ENCODE data around the gene MYO6.
"Not testable (repeated sequence)": the region's sequence is repeated elsewhere in the genome, so short reads cannot be mapped to it uniquely, and the experiment has no call there.

The MYO6 gene

GRCh38 chr6:75748743-75749538 is at the start of gene MYO6:
Gene MYO6, plus strand, starts transcription at chr6:75749239. Its CDS starts 68,309 bp downstream, at chr6:75817548.
- DNase-seq (ENCODE audit: low spot score) = peak; percentile 82

- not testable (repeated sequence) for DNase-seq (ENCODE audit: low spot score)
These were observed 40.7 kb upstream of the MYO6 start for GRCh38 chr6:75708334-75708733.

GRCh38 chr6:75711173-75711572 is 37.9 kb upstream of the MYO6 start:
- no peak for DNase-seq (ENCODE audit: low spot score)

- DNase-seq (ENCODE audit: low spot score) = no peak
These were observed 29.9 kb upstream of the MYO6 start for GRCh38 chr6:75719133-75719532.

GRCh38 chr6:75723382-75723781 is 25.7 kb upstream of the MYO6 start:
- no peak for DNase-seq (ENCODE audit: low spot score)

- DNase-seq (ENCODE audit: low spot score) = no peak
These were observed 21.8 kb upstream of the MYO6 start for GRCh38 chr6:75727206-75727605.

GRCh38 chr6:75731029-75731428 is 18.0 kb upstream of the MYO6 start:
- not testable (repeated sequence) for DNase-seq (ENCODE audit: low spot score)

GRCh38 chr6:75735491-75736186 is 13.4 kb upstream of the MYO6 start:
- peak; percentile 90 for DNase-seq (ENCODE audit: low spot score)

GRCh38 chr6:75743971-75744370 is 5.1 kb upstream of the MYO6 start:
- DNase-seq (ENCODE audit: low spot score) = no peak

- no peak for DNase-seq (ENCODE audit: low spot score)
These were observed 3.6 kb upstream of the MYO6 start for GRCh38 chr6:75745404-75745803.

GRCh38 chr6:75746221-75746620 is 2.8 kb upstream of the MYO6 start:
- no peak for DNase-seq (ENCODE audit: low spot score)

- no peak for DNase-seq (ENCODE audit: low spot score)
These were observed 1.7 kb upstream of the MYO6 start for GRCh38 chr6:75747152-75747992.

- no peak for DNase-seq (ENCODE audit: low spot score)
These were observed 866 bp upstream of the MYO6 start for GRCh38 chr6:75748003-75748742.

GRCh38 chr6:75751443-75751842 is 2.4 kb downstream of the MYO6 start:
- DNase-seq (ENCODE audit: low spot score) = no peak

- peak; percentile 70 for DNase-seq (ENCODE audit: low spot score)
These were observed 3.3 kb downstream of the MYO6 start for GRCh38 chr6:75752365-75752764.

GRCh38 chr6:75755704-75756103 is 6.7 kb downstream of the MYO6 start:
- DNase-seq (ENCODE audit: low spot score) = no peak

- DNase-seq (ENCODE audit: low spot score) = peak; percentile 44
These were observed 8.3 kb downstream of the MYO6 start for GRCh38 chr6:75757295-75757694.

- no peak for DNase-seq (ENCODE audit: low spot score)
These were observed 9.0 kb downstream of the MYO6 start for GRCh38 chr6:75758061-75758460.

- peak; percentile 87 for DNase-seq (ENCODE audit: low spot score)
These were observed 10.2 kb downstream of the MYO6 start for GRCh38 chr6:75759207-75759606.

GRCh38 chr6:75760320-75760719 is 11.3 kb downstream of the MYO6 start:
- no peak for DNase-seq (ENCODE audit: low spot score)

GRCh38 chr6:75761489-75761888 is 12.4 kb downstream of the MYO6 start:
- DNase-seq (ENCODE audit: low spot score) = no peak

GRCh38 chr6:75762063-75762462 is 13.0 kb downstream of the MYO6 start:
- DNase-seq (ENCODE audit: low spot score) = no peak
